ENCODE measurements around the gene BARHL1. TPM values are rescaled to one million over a fixed set of nuclear protein-coding genes. Genes with fewer than 3 reads are reported as not detected.

Gene BARHL1
- total and polyA plus RNA-seq, 2 of the 13 experiments (the other 11 are each of a cell fraction or from before 2014, with no cell fraction given): not detected

DNA sequence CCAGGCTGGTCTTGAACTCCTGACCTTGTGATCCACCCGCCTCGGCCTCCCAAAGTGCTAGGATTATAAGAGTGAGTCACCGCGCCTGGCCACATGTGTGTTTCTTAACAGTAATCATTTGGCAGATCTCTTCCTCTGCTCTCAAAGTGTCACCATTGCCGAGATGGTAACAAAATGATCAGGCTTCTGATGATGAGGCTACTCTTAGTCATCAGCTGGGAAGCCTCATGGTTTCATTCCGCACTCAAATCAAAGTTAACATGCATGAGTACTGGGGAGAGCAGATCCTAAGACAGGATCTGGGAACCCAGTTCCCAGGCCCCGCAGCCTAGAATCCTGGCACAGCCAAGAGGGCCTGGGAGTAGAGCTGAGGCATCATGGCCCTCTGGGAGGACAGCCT is 27.4 kb downstream of the BARHL1 start:
- POLR2A ChIA-PET: no interaction called here
- Histone ChIP-seq H4K20me1 (ENCODE audit: insufficient read depth, low read length) (no peaks in the 10 kb centered on the region), H3K4me1 (ENCODE audit: insufficient read depth, low read length) (no peaks in the 10 kb centered on the region), H3K9ac (ENCODE audit: insufficient read depth, low read depth, low read length) (no peak overlapping the region), H3K36me3 (replicated peaks in 1 of 2; ENCODE audit: control insufficient read depth in 1 of 2, insufficient read depth in 2 of 2, low read length in 2 of 2) (peaks cover 23 to 73% of the 10 kb centered on the region in 2 experiments; a peak in 4 of 5 replicates), H3K4me3 (replicated peaks in 1 of 3; ENCODE audit: insufficient read depth in 1 of 3, low read depth in 2 of 3, low read length in 3 of 3) (no peak overlapping the region), H3K27me3 (ENCODE audit: control insufficient read depth in 1 of 2, insufficient read depth in 2 of 2, low read length in 2 of 2) (no peaks in the 10 kb centered on the region), H3K9me3 (ENCODE audit: low read length) (no peaks in the 10 kb centered on the region), H3K79me2 (ENCODE audit: insufficient read depth, low read length) (no peaks in the 10 kb centered on the region), H3K27ac (ENCODE audit: extremely low read length, insufficient read depth, low read length) (no peak overlapping the region), H3K4me2 (ENCODE audit: low read depth, low read length) (no peak overlapping the region), H2AFZ (ENCODE audit: low read length) (no peak overlapping the region)
- no TSS peak for BruUV-seq (replicated peaks)
- intact Hi-C loops (cut with micrococcal nuclease; ENCODE audit: unreplicated experiment) (no loop called here), in situ Hi-C loops (cut with HindIII; ENCODE audit: extremely low pct_ligation_motif_present, low pct_unique_long_range_greater_than_20kb) (no loop called here)
- TF ChIP-seq ZNF773 (CRISPR knock-in tag; IDR thresholded peaks at IDR 0.05; ENCODE audit: borderline replicate concordance) (no peak), DMAP1 (CRISPR knock-in tag; IDR thresholded peaks at IDR 0.05) (no peak), ZNF644 (CRISPR knock-in tag; IDR thresholded peaks at IDR 0.05; ENCODE audit: low read depth) (no peak), SRF (IDR thresholded peaks at IDR 0.05; ENCODE audit: low read depth, low read length) (no peak), ZNF660 (CRISPR knock-in tag; IDR thresholded peaks at IDR 0.05; ENCODE audit: borderline replicate concordance, low read depth) (no peak), HMG20B (CRISPR knock-in tag; conservative IDR thresholded peaks at IDR 0.05) (no peak), NFIB (CRISPR knock-in tag; IDR thresholded peaks at IDR 0.05; ENCODE audit: borderline replicate concordance) (no peak)
- TF ChIP-seq, protein P1, sequence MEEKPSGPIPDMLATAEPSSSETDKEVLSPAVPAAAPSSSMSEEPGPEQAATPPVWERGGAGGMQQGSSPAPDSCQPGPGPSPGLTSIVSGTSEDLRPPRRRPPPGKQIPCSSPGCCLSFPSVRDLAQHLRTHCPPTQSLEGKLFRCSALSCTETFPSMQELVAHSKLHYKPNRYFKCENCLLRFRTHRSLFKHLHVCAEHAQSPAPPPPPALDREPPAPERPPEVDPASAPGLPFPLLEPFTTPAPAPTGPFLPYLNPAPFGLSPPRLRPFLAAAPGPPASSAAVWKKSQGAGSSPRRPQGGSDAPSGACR (CRISPR knock-in tag; IDR thresholded peaks at IDR 0.05): no peak
- FAIRE-seq: no peak
- ATAC-seq: no peak
- CTCF ChIA-PET (ENCODE audit: low intra/inter-chr PET ratio, low total read pairs): no interaction called here
- DNase-seq (ENCODE audit: low spot score): no peak
- 98% methylated on average over 6 of the region's 7 CpGs for WGBS (ENCODE audit: low lambda C conversion rate)

DNA sequence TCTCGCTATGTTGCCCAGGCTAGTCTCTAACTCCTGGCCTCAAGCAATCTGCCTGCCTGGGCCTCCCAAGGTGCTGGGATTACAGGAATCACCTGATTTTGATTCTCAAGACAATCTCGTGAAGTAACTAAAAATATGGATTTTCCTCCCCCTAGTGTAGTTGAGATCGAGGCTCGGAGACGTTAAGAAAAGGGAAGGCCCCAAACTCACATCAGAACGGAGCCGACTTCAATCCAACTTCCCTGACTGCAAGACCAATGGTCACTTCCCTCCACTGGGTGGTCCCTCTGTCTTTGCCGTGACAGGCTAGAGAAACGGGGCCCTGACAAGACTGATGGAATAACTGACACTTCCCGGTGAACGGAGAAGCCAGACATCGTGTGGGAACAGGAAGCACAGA is 28.3 kb downstream of the BARHL1 start:
- Histone ChIP-seq H3K4me3 (replicated peaks in 1 of 3; ENCODE audit: insufficient read depth in 1 of 3, low read depth in 2 of 3, low read length in 3 of 3) (no peak overlapping the region), H3K4me2 (ENCODE audit: low read depth, low read length) (no peak overlapping the region), H3K79me2 (ENCODE audit: insufficient read depth, low read length) (no peaks in the 10 kb centered on the region), H3K9me3 (ENCODE audit: low read length) (no peaks in the 10 kb centered on the region), H3K4me1 (ENCODE audit: insufficient read depth, low read length) (no peaks in the 10 kb centered on the region), H4K20me1 (ENCODE audit: insufficient read depth, low read length) (no peaks in the 10 kb centered on the region), H3K36me3 (replicated peaks in 1 of 2; ENCODE audit: control insufficient read depth in 1 of 2, insufficient read depth in 2 of 2, low read length in 2 of 2) (peaks cover 24 to 73% of the 10 kb centered on the region in 2 experiments), H3K27me3 (ENCODE audit: control insufficient read depth in 1 of 2, insufficient read depth in 2 of 2, low read length in 2 of 2) (no peaks in the 10 kb centered on the region), H2AFZ (ENCODE audit: low read length) (no peak overlapping the region), H3K9ac (ENCODE audit: insufficient read depth, low read depth, low read length) (no peak overlapping the region), H3K27ac (ENCODE audit: extremely low read length, insufficient read depth, low read length) (no peak overlapping the region)
- WGBS (ENCODE audit: low lambda C conversion rate): 97% methylated on average over 12 of the region's 12 CpGs
- CTCF ChIA-PET (ENCODE audit: low intra/inter-chr PET ratio, low total read pairs): no interaction called here
- in situ Hi-C loops (cut with HindIII; ENCODE audit: extremely low pct_ligation_motif_present, low pct_unique_long_range_greater_than_20kb): no loop called here
- intact Hi-C loops (cut with micrococcal nuclease; ENCODE audit: unreplicated experiment): no loop called here
- BruUV-seq (replicated peaks): no TSS peak
- POLR2A ChIA-PET: no interaction called here
- DNase-seq (ENCODE audit: low spot score) (no peak), ATAC-seq (no peak), FAIRE-seq (no peak)
- TF ChIP-seq TCF12 (IDR thresholded peaks at IDR 0.05) (no peak), TCF12 (CRISPR knock-in tag; IDR thresholded peaks at IDR 0.05) (no peak), ZNF431 (CRISPR knock-in tag; IDR thresholded peaks at IDR 0.05; ENCODE audit: borderline replicate concordance, low read depth) (no peak), SMAD1 (CRISPR knock-in tag; IDR thresholded peaks at IDR 0.05; ENCODE audit: borderline replicate concordance, low read depth) (no peak), SP4 (CRISPR knock-in tag; IDR thresholded peaks at IDR 0.05) (no peak), JARID2 (CRISPR knock-in tag; IDR thresholded peaks at IDR 0.05; ENCODE audit: insufficient replicate concordance) (no peak), ZBTB7B (CRISPR knock-in tag; IDR thresholded peaks at IDR 0.05) (no peak), MAF1 (CRISPR knock-in tag; IDR thresholded peaks at IDR 0.05; ENCODE audit: borderline replicate concordance) (no peak)
- TF ChIP-seq, protein P2, sequence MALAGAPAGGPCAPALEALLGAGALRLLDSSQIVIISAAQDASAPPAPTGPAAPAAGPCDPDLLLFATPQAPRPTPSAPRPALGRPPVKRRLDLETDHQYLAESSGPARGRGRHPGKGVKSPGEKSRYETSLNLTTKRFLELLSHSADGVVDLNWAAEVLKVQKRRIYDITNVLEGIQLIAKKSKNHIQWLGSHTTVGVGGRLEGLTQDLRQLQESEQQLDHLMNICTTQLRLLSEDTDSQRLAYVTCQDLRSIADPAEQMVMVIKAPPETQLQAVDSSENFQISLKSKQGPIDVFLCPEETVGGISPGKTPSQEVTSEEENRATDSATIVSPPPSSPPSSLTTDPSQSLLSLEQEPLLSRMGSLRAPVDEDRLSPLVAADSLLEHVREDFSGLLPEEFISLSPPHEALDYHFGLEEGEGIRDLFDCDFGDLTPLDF (CRISPR knock-in tag; IDR thresholded peaks at IDR 0.05): no peak
- TF ChIP-seq, protein P3, sequence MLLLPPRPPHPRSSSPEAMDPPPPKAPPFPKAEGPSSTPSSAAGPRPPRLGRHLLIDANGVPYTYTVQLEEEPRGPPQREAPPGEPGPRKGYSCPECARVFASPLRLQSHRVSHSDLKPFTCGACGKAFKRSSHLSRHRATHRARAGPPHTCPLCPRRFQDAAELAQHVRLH (CRISPR knock-in tag; IDR thresholded peaks at IDR 0.05; ENCODE audit: borderline replicate concordance, low read depth): no peak
- TF ChIP-seq, protein P4, sequence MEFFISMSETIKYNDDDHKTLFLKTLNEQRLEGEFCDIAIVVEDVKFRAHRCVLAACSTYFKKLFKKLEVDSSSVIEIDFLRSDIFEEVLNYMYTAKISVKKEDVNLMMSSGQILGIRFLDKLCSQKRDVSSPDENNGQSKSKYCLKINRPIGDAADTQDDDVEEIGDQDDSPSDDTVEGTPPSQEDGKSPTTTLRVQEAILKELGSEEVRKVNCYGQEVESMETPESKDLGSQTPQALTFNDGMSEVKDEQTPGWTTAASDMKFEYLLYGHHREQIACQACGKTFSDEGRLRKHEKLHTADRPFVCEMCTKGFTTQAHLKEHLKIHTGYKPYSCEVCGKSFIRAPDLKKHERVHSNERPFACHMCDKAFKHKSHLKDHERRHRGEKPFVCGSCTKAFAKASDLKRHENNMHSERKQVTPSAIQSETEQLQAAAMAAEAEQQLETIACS (CRISPR knock-in tag; IDR thresholded peaks at IDR 0.05): no peak

Data from HepG2 (cell line).